Endothelial cell of umbilical vein (primary cell): Measurements from ENCODE around the gene DPYSL4. TPM values are rescaled to one million over a fixed set of nuclear protein-coding genes. Genes with fewer than 3 reads are reported as not detected.

Experiments
- BruUV-seq: library from RNA; stranded (reverse); fragments of 400-500 nt; replicated peaks from 2 replicates; lab custom pipeline; 2021; lab: Mats Ljungman, UMichigan
- CTCF ChIA-PET: fragments of 300-600, 350-600 bp; sonication (Branson Sonifier 250); formaldehyde crosslinking; loops from one replicate; lab custom pipeline; 2021; ENCODE audit warnings: antibody characterized with exemption, inconsistent platforms; lab: Charles Lee
- POLR2A ChIA-PET: fragments of 300-600, 350-600 bp; sonication (Branson Sonifier 250); formaldehyde crosslinking; loops from one replicate; lab custom pipeline; 2021; ENCODE audit warnings: antibody characterized with exemption, inconsistent platforms; lab: Charles Lee
- DNase-seq: peaks from one replicate; pipeline ENCODE4 v3.0.0-alpha.2; 2011; ENCODE audit warnings: low read depth, low spot score
- FAIRE-seq: peaks from 2 replicates; lab custom pipeline; 2011; peaks lifted over from hg19 to GRCh38; lab: Jason Lieb, UNC
- H2AFZ ChIP-seq: 2 replicates; pipeline ENCODE4 v1.6.0; 2012; ENCODE audit warnings: low read depth, low read length, control low read depth, inconsistent platforms
- H3K27ac ChIP-seq: 2 replicates; pipeline ENCODE4 v1.5.1; 2011; ENCODE audit warnings: low read depth, mild to moderate bottlenecking, control low read depth, low read length, moderate library complexity; ENCODE audit not compliant: insufficient read depth
- H3K27me3 ChIP-seq, 2 experiments: 2 replicates each; pipeline versions ENCODE4 v1.6.0 to v1.6.1; 2011; ENCODE audit warnings: low read length in 2 of 2, mixed read lengths in 1 of 2; ENCODE audit not compliant: control insufficient read depth in 2 of 2, insufficient read depth in 2 of 2
- H3K36me3 ChIP-seq, 2 experiments: 2 replicates in 1 of 2; 3 replicates in 1 of 2; pipeline ENCODE4 v1.5.1; 2011; ENCODE audit warnings: low read length in 2 of 2, mild to moderate bottlenecking in 1 of 2, moderate library complexity in 1 of 2; ENCODE audit not compliant: control insufficient read depth in 2 of 2, insufficient read depth in 2 of 2; ENCODE audit errors: extremely low read depth in 1 of 2
- H3K4me1 ChIP-seq: 3 replicates; pipeline ENCODE4 v1.5.1; 2011; ENCODE audit warnings: mild to moderate bottlenecking, low read length; ENCODE audit not compliant: control insufficient read depth, insufficient read depth; ENCODE audit errors: extremely low read depth
- H3K4me2 ChIP-seq: 2 replicates; pipeline ENCODE4 v1.6.1; 2011; ENCODE audit warnings: low read length, control low read depth, mixed read lengths; ENCODE audit not compliant: insufficient read depth
- H3K4me3 ChIP-seq, 3 experiments: fragments of 200-600 bp in 1 of 3; sonication (generic), shearing (Covaris generic) in 1 of 3; replicated peaks in 1 of 3; 2 replicates each; pipeline ENCODE4 v1.5.1; 2011 to 2016; ENCODE audit warnings: control low read depth in 3 of 3, low read length in 3 of 3, mild to moderate bottlenecking in 2 of 3, inconsistent platforms in 1 of 3, low read depth in 1 of 3, moderate library complexity in 1 of 3; ENCODE audit not compliant: insufficient read depth in 1 of 3
- H3K79me2 ChIP-seq: 2 replicates; pipeline ENCODE4 v1.6.0; 2012; ENCODE audit warnings: low read length, inconsistent platforms; ENCODE audit not compliant: control insufficient read depth, insufficient read depth
- H3K9ac ChIP-seq: replicated peaks from 2 replicates; pipeline ENCODE3; 2011; ENCODE audit warnings: low read length, control low read depth; ENCODE audit not compliant: insufficient read depth; ENCODE audit errors: extremely low read depth
- H3K9me1 ChIP-seq: replicated peaks from 3 replicates; pipeline ENCODE4 v1.6.0; 2011; ENCODE audit warnings: mild to moderate bottlenecking, low read length; ENCODE audit not compliant: control insufficient read depth, insufficient read depth; ENCODE audit errors: extremely low read depth
- H3K9me3 ChIP-seq: replicated peaks from 2 replicates; pipeline ENCODE4 v1.5.1; 2012; ENCODE audit warnings: low read length, inconsistent platforms; ENCODE audit not compliant: control insufficient read depth, insufficient read depth
- H4K20me1 ChIP-seq: replicated peaks from 2 replicates; pipeline ENCODE3; 2011; ENCODE audit warnings: mild to moderate bottlenecking, low read length; ENCODE audit not compliant: control insufficient read depth, insufficient read depth; ENCODE audit errors: extremely low read depth
- EZH2 ChIP-seq: IDR thresholded peaks from 2 replicates; pipeline ENCODE4 v1.6.1; 2012; ENCODE audit warnings: borderline replicate concordance, low read depth, mild to moderate bottlenecking, moderate library complexity, low read length, inconsistent platforms; ENCODE audit not compliant: severe bottlenecking
- FOS ChIP-seq: IDR thresholded peaks from 2 replicates; pipeline ENCODE4 v1.6.1; 2011; ENCODE audit warnings: mild to moderate bottlenecking, low read length, moderate library complexity, borderline replicate concordance; ENCODE audit not compliant: insufficient read depth
- GATA2 ChIP-seq: IDR thresholded peaks from 2 replicates; pipeline ENCODE4 v1.7.0; 2011; ENCODE audit warnings: low read depth, mild to moderate bottlenecking, moderate library complexity, mixed read lengths, low read length; ENCODE audit not compliant: insufficient read length, insufficient read depth
- JUN ChIP-seq: IDR thresholded peaks from 2 replicates; pipeline ENCODE4 v1.6.1; 2011; ENCODE audit warnings: borderline replicate concordance, low read depth; ENCODE audit not compliant: insufficient read length, insufficient read depth
- MAX ChIP-seq: IDR thresholded peaks from 2 replicates; pipeline ENCODE4 v1.6.1; 2011; ENCODE audit not compliant: insufficient read depth, insufficient read length
- MYC ChIP-seq: IDR thresholded peaks from one replicate; pipeline ENCODE4 v1.6.1; 2011; ENCODE audit warnings: mild to moderate bottlenecking, low read depth, low read length
- POLR2A ChIP-seq: IDR thresholded peaks from 2 replicates; pipeline ENCODE4 v1.6.1; 2012; ENCODE audit warnings: low read depth, mild to moderate bottlenecking, control low read depth, low read length
- POLR2AphosphoS5 ChIP-seq: IDR thresholded peaks from 2 replicates; pipeline ENCODE4 v1.6.1; 2012; ENCODE audit warnings: low read depth, mild to moderate bottlenecking, control low read depth, low read length, moderate library complexity; ENCODE audit not compliant: insufficient read depth
- dilution Hi-C: fragments of 300-500 bp; cut with MboI; formaldehyde crosslinking; loops from one replicate; pipeline ENCODE4 v1.15.0; 2019; ENCODE audit warnings: low sequenced_read_pairs; ENCODE audit not compliant: extremely low pct_ligation_motif_present
- intact Hi-C: fragments of 100-400 bp; cut with micrococcal nuclease; formaldehyde crosslinking; loops from one replicate; pipeline ENCODE4 v1.10.0; 2022
- polyA plus RNA-seq, 4 experiments: library from polyadenylated mRNA; depleted of rRNA in 3 of 4; stranded (reverse) in 3 of 4; unstranded in 1 of 4; fragments of >200 nt; gene quantifications; 2 replicates each; pipeline versions ENCODE4 v1.2.1 to v1.2.3, GENCODE V29; 2011 to 2012; ENCODE audit warnings: missing spikeins in 1 of 4
- total RNA-seq: library from RNA; stranded (reverse); gene quantifications from 2 replicates; pipeline ENCODE4 v1.2.3, GENCODE V29; 2021
- TF ChIP-seq, protein P1 (sequence below), 2 donors: IDR thresholded peaks; 1 replicate in 1 of 2; 2 replicates in 1 of 2; pipeline ENCODE4 v1.5.1; 2011; ENCODE audit warnings: low read length in 2 of 2, mild to moderate bottlenecking in 2 of 2, moderate library complexity in 2 of 2, control low read depth in 1 of 2, inconsistent platforms in 1 of 2, low read depth in 1 of 2; ENCODE audit not compliant: insufficient read depth in 1 of 2; ENCODE audit errors: extremely low read depth in 1 of 2

DPYSL4 gene
- total and polyA plus RNA-seq, 2 donors (not counting 3 experiments of a cell fraction or from before 2014, with no cell fraction given): 27.1 to 60.0 TPM

DNA sequence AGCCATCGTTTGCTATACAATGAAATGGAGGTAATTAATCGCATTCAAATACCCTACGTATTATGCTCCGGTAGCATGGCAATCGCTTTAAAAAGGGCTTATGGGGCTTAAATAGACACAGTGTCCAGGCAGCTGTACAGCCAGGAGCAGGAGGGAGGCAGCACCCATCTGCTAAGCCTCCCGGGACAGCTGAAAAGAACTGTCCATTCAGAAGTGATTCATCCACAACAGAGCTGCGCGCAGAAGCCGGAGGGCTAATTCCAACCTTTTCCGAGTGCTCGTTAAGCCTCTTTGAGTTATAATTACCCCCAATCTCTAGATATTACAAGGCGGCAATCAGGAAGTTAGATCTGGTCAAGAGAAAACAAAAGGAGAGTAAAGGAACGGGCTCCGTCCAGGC, 58.3 kb downstream of the DPYSL4 start:
- H3K4me1 ChIP-seq: no peaks in the 10 kb centered on the region
- dilution Hi-C loops: no loop called here
- CTCF ChIA-PET: no interaction called here

More for the DNA sequence above, 58.3 kb downstream of the DPYSL4 start:
- H3K9me1 ChIP-seq: no peaks in the 10 kb centered on the region
- no peak for FAIRE-seq
- no TSS peak for BruUV-seq
- TF ChIP-seq POLR2A (no peak), GATA2 (no peak), POLR2AphosphoS5 (no peak), EZH2 (no peak), MAX (no peak), JUN (no peak), MYC (no peak), FOS (no peak)
- TF ChIP-seq, protein P1, sequence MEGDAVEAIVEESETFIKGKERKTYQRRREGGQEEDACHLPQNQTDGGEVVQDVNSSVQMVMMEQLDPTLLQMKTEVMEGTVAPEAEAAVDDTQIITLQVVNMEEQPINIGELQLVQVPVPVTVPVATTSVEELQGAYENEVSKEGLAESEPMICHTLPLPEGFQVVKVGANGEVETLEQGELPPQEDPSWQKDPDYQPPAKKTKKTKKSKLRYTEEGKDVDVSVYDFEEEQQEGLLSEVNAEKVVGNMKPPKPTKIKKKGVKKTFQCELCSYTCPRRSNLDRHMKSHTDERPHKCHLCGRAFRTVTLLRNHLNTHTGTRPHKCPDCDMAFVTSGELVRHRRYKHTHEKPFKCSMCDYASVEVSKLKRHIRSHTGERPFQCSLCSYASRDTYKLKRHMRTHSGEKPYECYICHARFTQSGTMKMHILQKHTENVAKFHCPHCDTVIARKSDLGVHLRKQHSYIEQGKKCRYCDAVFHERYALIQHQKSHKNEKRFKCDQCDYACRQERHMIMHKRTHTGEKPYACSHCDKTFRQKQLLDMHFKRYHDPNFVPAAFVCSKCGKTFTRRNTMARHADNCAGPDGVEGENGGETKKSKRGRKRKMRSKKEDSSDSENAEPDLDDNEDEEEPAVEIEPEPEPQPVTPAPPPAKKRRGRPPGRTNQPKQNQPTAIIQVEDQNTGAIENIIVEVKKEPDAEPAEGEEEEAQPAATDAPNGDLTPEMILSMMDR (IDR thresholded peaks at IDR 0.05; ENCODE audit: extremely low read depth in 1 of 2, insufficient read depth in 1 of 2, low read depth in 1 of 2, low read length in 2 of 2): no peak
- no peaks in the 10 kb centered on the region for H3K27me3 ChIP-seq
- intact Hi-C loops: no loop called here
- H3K36me3 ChIP-seq: no peaks in the 10 kb centered on the region
- POLR2A ChIA-PET: no interaction called here
- no peaks in the 10 kb centered on the region for H3K9me3 ChIP-seq
- H3K27ac ChIP-seq: no peak overlapping the region
- no peak overlapping the region for H2AFZ ChIP-seq
- H3K79me2 ChIP-seq: no peaks in the 10 kb centered on the region
- no peaks in the 10 kb centered on the region for H4K20me1 ChIP-seq
- no peak overlapping the region for H3K4me3 ChIP-seq
- no peak for DNase-seq
- no peak overlapping the region for H3K9ac ChIP-seq
- no peak overlapping the region for H3K4me2 ChIP-seq
